ENCODE results near the gene TFG.

TFG gene

DNA sequence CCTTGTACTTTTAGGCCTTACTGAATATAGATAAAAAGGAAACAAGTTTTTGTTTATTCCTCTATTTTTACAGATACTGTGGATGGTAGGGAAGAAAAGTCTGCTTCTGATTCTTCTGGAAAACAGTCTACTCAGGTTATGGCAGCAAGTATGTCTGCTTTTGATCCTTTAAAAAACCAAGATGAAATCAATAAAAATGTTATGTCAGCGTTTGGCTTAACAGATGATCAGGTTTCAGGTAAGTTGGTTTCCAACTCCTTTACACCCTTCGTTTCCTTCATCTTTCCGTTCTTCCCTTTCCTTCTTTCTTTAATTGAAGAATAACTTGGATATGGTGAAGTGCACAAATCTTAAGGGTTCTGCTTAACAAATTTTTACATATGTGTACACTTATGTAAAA is 23.1 kb downstream of the TFG start:
- no peak overlapping the region for H3K9ac ChIP-seq (ENCODE audit: insufficient read length)
- no peak overlapping the region for H3K4me3 ChIP-seq
- TF ChIP-seq EZH2 (IDR thresholded peaks at IDR 0.05) = no peak
- TF ChIP-seq FOXP2 (optimal IDR thresholded peaks at IDR 0.05; ENCODE audit: control extremely low read depth, extremely low read length, insufficient read depth) = no peak
- no peak for TF ChIP-seq POLR2AphosphoS5 (IDR thresholded peaks at IDR 0.05; ENCODE audit: borderline replicate concordance, low read depth, low read length)
- H3K9me3 ChIP-seq (ENCODE audit: low read depth, low read length) = no peaks in the 10 kb centered on the region
- H3K36me3 ChIP-seq (ENCODE audit: insufficient read depth, low read length) = peaks cover 88% of the 10 kb centered on the region
- no peak overlapping the region for H3K27ac ChIP-seq
- no peak for DNase-seq (ENCODE audit: low read depth, low spot score)

DNA sequence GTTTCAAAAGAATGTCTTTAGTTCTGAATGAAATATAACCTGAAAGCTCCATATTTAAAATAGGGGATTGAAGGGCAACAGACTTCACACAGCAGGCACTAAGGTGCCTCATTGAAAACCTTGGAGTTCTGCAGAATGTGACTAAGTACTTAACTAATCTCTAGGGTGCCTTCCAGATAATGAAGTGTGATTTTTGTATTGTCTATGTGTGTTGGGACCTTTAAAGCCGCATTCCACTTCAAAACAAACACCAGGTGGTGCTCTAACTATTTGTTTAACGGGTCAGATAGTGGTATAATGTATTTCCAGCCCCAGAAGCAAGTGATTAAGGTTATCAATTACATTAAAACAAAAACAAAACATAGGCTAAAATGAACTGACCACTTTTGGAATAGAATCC is 28.0 kb downstream of the TFG start:
- no peak for DNase-seq (ENCODE audit: low read depth, low spot score)
- no peak overlapping the region for H3K27ac ChIP-seq

DNA sequence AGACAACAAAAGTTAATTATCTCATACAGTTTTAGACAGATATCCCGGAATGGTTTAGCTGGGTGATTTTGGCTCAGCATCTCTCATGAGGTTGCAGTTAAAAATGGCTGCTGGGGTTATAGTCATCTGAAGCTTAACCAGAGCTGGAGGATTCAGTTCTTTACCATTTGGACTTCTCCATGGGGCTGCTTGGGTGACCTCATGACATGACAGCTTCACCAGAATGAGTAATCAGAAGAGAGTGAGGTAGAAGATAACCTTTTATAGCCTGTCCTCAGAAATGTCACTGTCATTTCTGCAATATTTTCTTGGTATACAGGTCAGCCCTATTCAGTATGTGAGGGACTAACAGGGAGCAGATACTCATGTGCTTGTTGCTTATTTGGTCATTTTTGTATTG is 30.9 kb downstream of the TFG start:
- no peak overlapping the region for H3K9ac ChIP-seq (ENCODE audit: insufficient read length)
- peaks cover 95% of the 10 kb centered on the region for H3K36me3 ChIP-seq (ENCODE audit: insufficient read depth, low read length)
- no peak overlapping the region for H3K4me3 ChIP-seq
- H3K9me3 ChIP-seq (ENCODE audit: low read depth, low read length) = no peaks in the 10 kb centered on the region
- no peak overlapping the region for H3K27ac ChIP-seq
- TF ChIP-seq POLR2AphosphoS5 (IDR thresholded peaks at IDR 0.05; ENCODE audit: borderline replicate concordance, low read depth, low read length) (no peak), EZH2 (IDR thresholded peaks at IDR 0.05) (no peak), FOXP2 (optimal IDR thresholded peaks at IDR 0.05; ENCODE audit: control extremely low read depth, extremely low read length, insufficient read depth) (no peak)
- no peak for DNase-seq (ENCODE audit: low read depth, low spot score)

More for the DNA sequence above, 28.0 kb downstream of the TFG start:
- TF ChIP-seq FOXP2 (optimal IDR thresholded peaks at IDR 0.05; ENCODE audit: control extremely low read depth, extremely low read length, insufficient read depth) = no peak
- TF ChIP-seq EZH2 (IDR thresholded peaks at IDR 0.05) = no peak
- no peak for TF ChIP-seq POLR2AphosphoS5 (IDR thresholded peaks at IDR 0.05; ENCODE audit: borderline replicate concordance, low read depth, low read length)
- H3K4me3 ChIP-seq = no peak overlapping the region
- H3K9ac ChIP-seq (ENCODE audit: insufficient read length) = no peak overlapping the region
- no peaks in the 10 kb centered on the region for H3K9me3 ChIP-seq (ENCODE audit: low read depth, low read length)
- peaks cover 93% of the 10 kb centered on the region for H3K36me3 ChIP-seq (ENCODE audit: insufficient read depth, low read length)

DNA sequence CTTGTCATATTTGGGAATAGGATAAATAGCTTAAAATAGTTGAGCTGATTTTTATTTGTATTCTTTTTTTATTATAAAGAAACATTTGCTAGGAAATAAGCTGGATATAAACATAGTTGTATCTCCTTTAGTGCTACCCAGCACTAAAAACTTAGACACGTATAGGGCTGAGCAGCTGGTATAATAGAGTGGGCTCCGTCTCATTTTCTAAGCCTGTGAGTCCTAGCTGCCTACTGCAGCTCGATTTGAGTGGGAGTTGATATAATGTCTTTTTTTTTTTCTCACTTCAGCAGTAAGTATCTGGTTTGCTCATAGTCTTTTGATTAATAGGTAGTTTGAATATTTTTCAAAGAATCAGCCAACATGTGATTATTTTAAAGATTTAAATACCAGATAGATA is 34.2 kb downstream of the TFG start:
- Histone ChIP-seq H3K9me3 (ENCODE audit: low read depth, low read length) (no peaks in the 10 kb centered on the region), H3K4me3 (no peak overlapping the region), H3K36me3 (ENCODE audit: insufficient read depth, low read length) (peaks cover 96% of the 10 kb centered on the region), H3K27ac (no peak overlapping the region), H3K9ac (ENCODE audit: insufficient read length) (no peak overlapping the region)
- no peak for DNase-seq (ENCODE audit: low read depth, low spot score)
- no peak for TF ChIP-seq POLR2AphosphoS5 (IDR thresholded peaks at IDR 0.05; ENCODE audit: borderline replicate concordance, low read depth, low read length)
- no peak for TF ChIP-seq EZH2 (IDR thresholded peaks at IDR 0.05)
- TF ChIP-seq FOXP2 (optimal IDR thresholded peaks at IDR 0.05; ENCODE audit: control extremely low read depth, extremely low read length, insufficient read depth) = no peak

DNA sequence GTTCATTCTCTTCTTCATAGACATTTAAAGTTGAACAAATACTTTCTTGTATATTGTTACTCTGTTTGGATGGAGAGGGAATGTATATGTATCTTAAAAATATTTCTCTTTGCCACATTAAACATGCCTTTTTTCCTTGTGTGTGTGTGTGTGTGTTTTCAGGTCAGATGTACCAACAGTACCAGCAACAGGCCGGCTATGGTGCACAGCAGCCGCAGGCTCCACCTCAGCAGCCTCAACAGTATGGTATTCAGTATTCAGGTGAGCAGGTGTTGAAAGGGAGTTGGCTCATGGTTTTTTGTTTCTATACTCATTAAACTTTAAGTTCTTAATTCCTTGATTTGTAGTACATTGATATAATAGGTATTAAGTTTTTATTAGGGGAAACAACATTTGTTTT is 35.4 kb downstream of the TFG start:
- TF ChIP-seq POLR2AphosphoS5 (IDR thresholded peaks at IDR 0.05; ENCODE audit: borderline replicate concordance, low read depth, low read length) (no peak), EZH2 (IDR thresholded peaks at IDR 0.05) (no peak), FOXP2 (optimal IDR thresholded peaks at IDR 0.05; ENCODE audit: control extremely low read depth, extremely low read length, insufficient read depth) (no peak)
- no peak overlapping the region for H3K9ac ChIP-seq (ENCODE audit: insufficient read length)
- no peak overlapping the region for H3K27ac ChIP-seq
- no peak for DNase-seq (ENCODE audit: low read depth, low spot score)
- H3K4me3 ChIP-seq = no peak overlapping the region
- H3K9me3 ChIP-seq (ENCODE audit: low read depth, low read length) = no peaks in the 10 kb centered on the region
- H3K36me3 ChIP-seq (ENCODE audit: insufficient read depth, low read length) = peaks cover 96% of the 10 kb centered on the region

DNA sequence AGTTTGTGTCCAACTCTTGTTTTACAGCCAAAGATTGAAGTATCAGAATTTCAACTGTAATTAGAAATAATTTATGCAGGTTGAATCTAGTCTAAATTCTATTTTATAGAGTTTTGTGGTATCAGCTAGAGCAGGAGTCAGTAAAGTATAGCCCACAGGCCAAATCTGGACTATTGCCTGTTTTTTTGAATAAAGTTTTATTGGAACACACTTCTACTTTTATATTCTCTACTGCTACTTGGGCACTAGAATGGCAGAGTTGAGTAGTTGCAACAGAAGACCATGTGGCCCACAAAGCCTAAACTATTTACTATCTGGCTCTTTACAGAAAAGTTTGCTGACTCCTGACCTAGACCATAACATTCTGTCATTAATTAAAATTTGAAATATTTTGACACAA is 36.3 kb downstream of the TFG start:
- H3K4me3 ChIP-seq = no peak overlapping the region
- TF ChIP-seq FOXP2 (optimal IDR thresholded peaks at IDR 0.05; ENCODE audit: control extremely low read depth, extremely low read length, insufficient read depth) = no peak
- no peak for TF ChIP-seq EZH2 (IDR thresholded peaks at IDR 0.05)
- H3K9me3 ChIP-seq (ENCODE audit: low read depth, low read length) = no peaks in the 10 kb centered on the region
- no peak overlapping the region for H3K27ac ChIP-seq
- no peak overlapping the region for H3K9ac ChIP-seq (ENCODE audit: insufficient read length)
- no peak for DNase-seq (ENCODE audit: low read depth, low spot score)
- peaks cover 94% of the 10 kb centered on the region for H3K36me3 ChIP-seq (ENCODE audit: insufficient read depth, low read length)

DNA sequence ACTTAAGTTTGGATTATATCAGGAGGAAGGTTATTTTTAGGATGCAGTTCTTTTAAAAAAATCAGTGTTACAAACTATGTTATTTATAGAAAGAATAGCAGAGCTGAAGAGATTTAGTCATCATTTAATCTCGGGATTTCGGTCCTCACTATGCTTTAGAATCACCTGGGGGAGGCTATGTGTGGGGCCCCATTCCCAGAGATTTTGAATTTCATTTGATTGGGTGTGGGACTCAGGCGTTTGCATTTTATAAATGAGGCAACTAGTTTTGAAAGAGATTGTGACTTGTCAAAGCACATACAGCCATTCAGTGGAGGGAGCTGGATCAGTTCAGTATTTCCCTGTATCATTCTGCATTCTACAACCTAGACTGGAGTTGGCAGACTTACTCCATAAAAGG is 36.8 kb downstream of the TFG start:
- Histone ChIP-seq H3K27ac (no peak overlapping the region), H3K4me3 (no peak overlapping the region), H3K9me3 (ENCODE audit: low read depth, low read length) (no peaks in the 10 kb centered on the region), H3K36me3 (ENCODE audit: insufficient read depth, low read length) (peaks cover 94% of the 10 kb centered on the region), H3K9ac (ENCODE audit: insufficient read length) (no peak overlapping the region)
- DNase-seq (ENCODE audit: low read depth, low spot score) = no peak
- no peak for TF ChIP-seq EZH2 (IDR thresholded peaks at IDR 0.05)
- TF ChIP-seq POLR2AphosphoS5 (IDR thresholded peaks at IDR 0.05; ENCODE audit: borderline replicate concordance, low read depth, low read length) = no peak
- no peak for TF ChIP-seq FOXP2 (optimal IDR thresholded peaks at IDR 0.05; ENCODE audit: control extremely low read depth, extremely low read length, insufficient read depth)

DNA sequence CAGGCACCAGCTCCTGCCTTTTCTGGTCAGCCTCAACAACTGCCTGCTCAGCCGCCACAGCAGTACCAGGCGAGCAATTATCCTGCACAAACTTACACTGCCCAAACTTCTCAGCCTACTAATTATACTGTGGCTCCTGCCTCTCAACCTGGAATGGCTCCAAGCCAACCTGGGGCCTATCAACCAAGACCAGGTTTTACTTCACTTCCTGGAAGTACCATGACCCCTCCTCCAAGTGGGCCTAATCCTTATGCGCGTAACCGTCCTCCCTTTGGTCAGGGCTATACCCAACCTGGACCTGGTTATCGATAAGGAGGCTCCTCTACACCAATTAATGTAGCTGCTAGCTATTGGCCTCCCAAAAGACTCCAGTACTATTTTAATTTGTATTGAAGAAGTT is 38.9 kb downstream of the TFG start:
- H3K36me3 ChIP-seq (ENCODE audit: insufficient read depth, low read length) = peaks cover 96% of the 10 kb centered on the region
- no peaks in the 10 kb centered on the region for H3K9me3 ChIP-seq (ENCODE audit: low read depth, low read length)
- H3K27ac ChIP-seq = no peak overlapping the region
- H3K9ac ChIP-seq (ENCODE audit: insufficient read length) = no peak overlapping the region
- no peak for DNase-seq (ENCODE audit: low read depth, low spot score)
- H3K4me3 ChIP-seq = no peak overlapping the region
- TF ChIP-seq FOXP2 (optimal IDR thresholded peaks at IDR 0.05; ENCODE audit: control extremely low read depth, extremely low read length, insufficient read depth) = no peak
- no peak for TF ChIP-seq POLR2AphosphoS5 (IDR thresholded peaks at IDR 0.05; ENCODE audit: borderline replicate concordance, low read depth, low read length)
- no peak for TF ChIP-seq EZH2 (IDR thresholded peaks at IDR 0.05)

DNA sequence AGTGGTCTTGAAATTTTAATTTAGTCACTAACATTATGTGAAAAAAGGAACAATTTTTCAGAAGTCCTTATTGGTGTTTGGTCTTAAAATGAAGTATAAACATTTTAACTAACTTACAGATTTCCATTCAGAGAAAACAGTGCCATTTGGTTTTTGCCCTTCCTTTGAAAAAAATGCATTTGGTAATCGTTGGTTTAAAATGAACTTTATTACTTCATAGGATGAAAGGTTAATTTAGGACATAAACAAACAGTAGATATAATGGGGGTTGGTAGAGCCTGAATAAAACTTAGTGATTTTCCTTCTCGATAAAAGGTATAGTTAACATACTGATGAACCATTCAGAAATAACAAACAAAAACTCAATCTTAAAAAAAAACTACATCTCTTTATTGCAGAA is 39.7 kb downstream of the TFG start:
- no peaks in the 10 kb centered on the region for H3K9me3 ChIP-seq (ENCODE audit: low read depth, low read length)
- TF ChIP-seq POLR2AphosphoS5 (IDR thresholded peaks at IDR 0.05; ENCODE audit: borderline replicate concordance, low read depth, low read length) (no peak), FOXP2 (optimal IDR thresholded peaks at IDR 0.05; ENCODE audit: control extremely low read depth, extremely low read length, insufficient read depth) (no peak), EZH2 (IDR thresholded peaks at IDR 0.05) (no peak)
- no peak overlapping the region for H3K9ac ChIP-seq (ENCODE audit: insufficient read length)
- no peak overlapping the region for H3K27ac ChIP-seq
- no peak overlapping the region for H3K4me3 ChIP-seq
- peaks cover 95% of the 10 kb centered on the region for H3K36me3 ChIP-seq (ENCODE audit: insufficient read depth, low read length)
- DNase-seq (ENCODE audit: low read depth, low spot score) = no peak
